NAMALWA (cell line): ENCODE results near the gene GNB1.

Experiments used
- DNase-seq: peaks from one replicate; pipeline ENCODE4 v3.0.0-alpha.2; 2015; ENCODE audit warnings: low spot score

GNB1 gene

GRCh38 chr1:1922956-1923833 lies 32.3 kb upstream of the GNB1 start:
- no peak for DNase-seq

GRCh38 chr1:1922702-1922955 lies 31.7 kb upstream of the GNB1 start:
- no peak for DNase-seq

- DNase-seq = no peak
Measured at GRCh38 chr1:1921901-1922701, 31.2 kb upstream of the GNB1 start.

- DNase-seq = no peak
Measured at GRCh38 chr1:1921459-1921862, 30.6 kb upstream of the GNB1 start.

GRCh38 chr1:1920608-1921458 lies 29.9 kb upstream of the GNB1 start:
- no peak for DNase-seq

GRCh38 chr1:1920057-1920607 lies 29.2 kb upstream of the GNB1 start:
- no peak for DNase-seq

- DNase-seq = peak; percentile 100
Measured at GRCh38 chr1:1919304-1920056, 28.6 kb upstream of the GNB1 start.

- no peak for DNase-seq
Measured at GRCh38 chr1:1918901-1919303, 28.0 kb upstream of the GNB1 start, which contains the start of gene TMEM52. TSS of gene TMEM52 (minus strand) at chr1:1919279. CDS start at chr1:1919265, 14 bp downstream.

- DNase-seq = no peak
Measured at GRCh38 chr1:1917995-1918900, 27.4 kb upstream of the GNB1 start.

- DNase-seq = no peak
Measured at GRCh38 chr1:1917304-1917976, 26.6 kb upstream of the GNB1 start.

- no peak for DNase-seq
Measured at GRCh38 chr1:1916851-1917251, 26.0 kb upstream of the GNB1 start.

- DNase-seq = no peak
Measured at GRCh38 chr1:1915911-1916840, 25.3 kb upstream of the GNB1 start.

GRCh38 chr1:1914971-1915692 lies 24.2 kb upstream of the GNB1 start, which contains the start of gene CALML6:
TSS of gene CALML6 (plus strand) at chr1:1915260. CDS start at chr1:1915281, 21 bp downstream.
- no peak for DNase-seq

- DNase-seq = no peak
Measured at GRCh38 chr1:1914101-1914970, 23.4 kb upstream of the GNB1 start.

- DNase-seq = no peak
Measured at GRCh38 chr1:1911350-1912041, 20.6 kb upstream of the GNB1 start.

GRCh38 chr1:1910651-1911331 lies 19.9 kb upstream of the GNB1 start:
- DNase-seq = no peak
